ENCODE data around the gene ALDH3B1.
A peak's percentile ranks its signal among the peaks of the same experiment; 100 is the strongest.

Gene ALDH3B1

GRCh38 chr11:68031144-68031464, 21.0 kb downstream of the ALDH3B1 start:
- no peak for DNase-seq (ENCODE audit: low spot score)

- DNase-seq (ENCODE audit: low spot score): no peak
Measured at GRCh38 chr11:68032003-68032402, 21.9 kb downstream of the ALDH3B1 start.

- no peak for DNase-seq (ENCODE audit: low spot score)
Measured at GRCh38 chr11:68032997-68033707, 23.0 kb downstream of the ALDH3B1 start.

- no peak for DNase-seq (ENCODE audit: low spot score)
Measured at GRCh38 chr11:68033708-68034045, 23.6 kb downstream of the ALDH3B1 start.

GRCh38 chr11:68035266-68035876, 25.2 kb downstream of the ALDH3B1 start:
- no peak for DNase-seq (ENCODE audit: low spot score)

- DNase-seq (ENCODE audit: low spot score): no peak
Measured at GRCh38 chr11:68036141-68036716, 26.1 kb downstream of the ALDH3B1 start.

- no peak for DNase-seq (ENCODE audit: low spot score)
Measured at GRCh38 chr11:68036717-68037239, 26.7 kb downstream of the ALDH3B1 start.

GRCh38 chr11:68037411-68038225, 27.5 kb downstream of the ALDH3B1 start:
- no peak for DNase-seq (ENCODE audit: low spot score)

GRCh38 chr11:68038226-68038717, 28.1 kb downstream of the ALDH3B1 start:
- no peak for DNase-seq (ENCODE audit: low spot score)

- peak; percentile 95 for DNase-seq (ENCODE audit: low spot score)
Measured at GRCh38 chr11:68038718-68039525, 28.8 kb downstream of the ALDH3B1 start, which contains the start of gene TCIRG1. Gene TCIRG1, plus strand, starts transcription at chr11:68039025. Its CDS starts 2,247 bp downstream, at chr11:68041272.

GRCh38 chr11:68039526-68040086, 29.5 kb downstream of the ALDH3B1 start:
- DNase-seq (ENCODE audit: low spot score): no peak

GRCh38 chr11:68040101-68040956, 30.2 kb downstream of the ALDH3B1 start:
- peak; percentile 74 for DNase-seq (ENCODE audit: low spot score)

- no peak for DNase-seq (ENCODE audit: low spot score)
Measured at GRCh38 chr11:68040957-68041591, 30.9 kb downstream of the ALDH3B1 start.

GRCh38 chr11:68041617-68042218, 31.6 kb downstream of the ALDH3B1 start:
- DNase-seq (ENCODE audit: low spot score): no peak

GRCh38 chr11:68042219-68043028, 32.3 kb downstream of the ALDH3B1 start:
- no peak for DNase-seq (ENCODE audit: low spot score)

GRCh38 chr11:68043029-68043348, 32.9 kb downstream of the ALDH3B1 start:
- no peak for DNase-seq (ENCODE audit: low spot score)

- DNase-seq (ENCODE audit: low spot score): no peak
Measured at GRCh38 chr11:68043349-68044144, 33.4 kb downstream of the ALDH3B1 start.
